GM12878 (cell line): ENCODE measurements around the gene CABP7. TPM values are rescaled to one million over a fixed set of nuclear protein-coding genes. Genes with fewer than 3 reads are reported as not detected.

Experiments used
- ATAC-seq: fragments of 200-7000 bp; cut with Tn5 transposase; 3 replicates; pipeline ENCODE4 v1.9.1; 2020; ENCODE audit warnings: mild to moderate bottlenecking, moderate library complexity
- BruUV-seq: library from RNA; stranded (reverse); fragments of 400-500 nt; replicated peaks from 2 replicates; lab custom pipeline; 2021; lab: Mats Ljungman, UMichigan
- CTCF ChIA-PET: fragments of 300-600 bp; sonication (Branson Sonifier 250); formaldehyde crosslinking; extraction: SDS; loops from one replicate; lab custom pipeline; 2021; ENCODE audit warnings: inconsistent platforms; lab: Yijun Ruan, JAX
- POLR2A ChIA-PET: fragments of 350-600 bp; formaldehyde crosslinking; extraction: SDS; loops from one replicate; lab custom pipeline; 2021; ENCODE audit warnings: inconsistent platforms; lab: Charles Lee
- RAD21 ChIA-PET: fragments of 300-600 bp; sonication (Branson Sonifier 250); formaldehyde crosslinking; loops from one replicate; lab custom pipeline; 2023; ENCODE audit warnings: antibody characterized with exemption; ENCODE audit not compliant: unreplicated experiment; lab: Charles Lee
- SMC1A ChIA-PET: fragments of 300-600 bp; sonication (Branson Sonifier 250); formaldehyde crosslinking; loops from one replicate; lab custom pipeline; 2023; ENCODE audit not compliant: unreplicated experiment, uncharacterized antibody; lab: Charles Lee
- DNase-seq: peaks from one replicate; pipeline ENCODE4 v3.0.0-alpha.2; 2011; ENCODE audit warnings: low read depth, low spot score
- FAIRE-seq: peaks from 3 replicates; lab custom pipeline; 2011; peaks lifted over from hg19 to GRCh38; lab: Jason Lieb, UNC
- H2AFZ ChIP-seq: 2 replicates; pipeline ENCODE4 v1.6.0; 2011; ENCODE audit warnings: low read depth, low read length, control low read depth; ENCODE audit not compliant: control insufficient read depth
- H3K27ac ChIP-seq: 2 replicates; pipeline ENCODE4 v1.5.1; 2011; ENCODE audit warnings: control low read depth; ENCODE audit not compliant: control insufficient read depth, insufficient read depth
- H3K27me3 ChIP-seq, 2 experiments: replicated peaks in 1 of 2; 2 replicates each; pipeline versions ENCODE4 v1.6.0 to v1.6.1; 2011; ENCODE audit warnings: low read length in 1 of 2; ENCODE audit not compliant: control insufficient read depth in 2 of 2, insufficient read depth in 2 of 2
- H3K36me3 ChIP-seq, 2 experiments: 2 replicates each; pipeline ENCODE4 v1.5.1; 2011; ENCODE audit warnings: low read length in 1 of 2; ENCODE audit not compliant: control insufficient read depth in 2 of 2, insufficient read depth in 2 of 2
- H3K4me1 ChIP-seq: 2 replicates; pipeline ENCODE4 v1.6.1; 2011; ENCODE audit warnings: mild to moderate bottlenecking, low read length, moderate library complexity, mixed read lengths; ENCODE audit not compliant: control insufficient read depth, insufficient read depth
- H3K4me2 ChIP-seq: 2 replicates; pipeline ENCODE4 v1.6.0; 2011; ENCODE audit warnings: control low read depth; ENCODE audit not compliant: control insufficient read depth, insufficient read depth
- H3K4me3 ChIP-seq: fragments of 200-600 bp; sonication (generic); 2 replicates; pipeline ENCODE4 v1.5.1; 2016
- H3K79me2 ChIP-seq: 2 replicates; pipeline ENCODE4 v1.6.0; 2011; ENCODE audit warnings: low read length; ENCODE audit not compliant: control insufficient read depth, insufficient read depth
- H3K9ac ChIP-seq: 2 replicates; pipeline ENCODE4 v1.8.0; 2011; ENCODE audit warnings: low read length, control low read depth, mixed read lengths; ENCODE audit not compliant: control insufficient read depth, insufficient read depth
- H3K9me3 ChIP-seq: replicated peaks from 3 replicates; pipeline ENCODE4 v1.5.1; 2011; ENCODE audit warnings: mild to moderate bottlenecking, low read length; ENCODE audit not compliant: control insufficient read depth, insufficient read depth
- H4K20me1 ChIP-seq: 2 replicates; pipeline ENCODE4 v1.6.0; 2011; ENCODE audit not compliant: control insufficient read depth, insufficient read depth
- DPF2 ChIP-seq: fragments of 450-650 bp; IDR thresholded peaks from 2 replicates; pipeline ENCODE4 v1.6.1; 2017; ENCODE audit warnings: mild to moderate bottlenecking
- ETV6 ChIP-seq, 2 experiments: fragments of 450-650 bp in 1 of 2; IDR thresholded peaks in 1 of 2; conservative IDR thresholded peaks in 1 of 2; 2 replicates each; pipeline ENCODE4 v1.6.1; 2014; ENCODE audit warnings: antibody characterized with exemption in 1 of 2, borderline replicate concordance in 1 of 2, low read depth in 1 of 2, mild to moderate bottlenecking in 1 of 2, moderate library complexity in 1 of 2
- HDAC2 ChIP-seq: fragments of 200-600 bp; sonication (generic); IDR thresholded peaks from 2 replicates; pipeline ENCODE4 v1.6.1; 2017
- JUND ChIP-seq: IDR thresholded peaks from 2 replicates; pipeline ENCODE4 v1.6.1; 2012; ENCODE audit warnings: low read depth, mild to moderate bottlenecking, low read length, improper control_type of control experiment, moderate library complexity
- MYB ChIP-seq: fragments of 150-350 bp; IDR thresholded peaks from 2 replicates; pipeline ENCODE4 v1.6.1; 2014; ENCODE audit warnings: mild to moderate bottlenecking, low read depth, low read length, borderline replicate concordance
- SP1 ChIP-seq: IDR thresholded peaks from one replicate; pipeline ENCODE4 v1.6.1; 2011; ENCODE audit warnings: low read depth, low read length
- SPI1 ChIP-seq: IDR thresholded peaks from 2 replicates; pipeline ENCODE4 v1.6.1; 2011; ENCODE audit warnings: low read depth, mild to moderate bottlenecking, low read length, moderate library complexity, borderline replicate concordance; ENCODE audit not compliant: insufficient read depth
- YBX1 ChIP-seq: fragments of 450-650 bp; IDR thresholded peaks from 2 replicates; pipeline ENCODE4 v1.6.1; 2016; ENCODE audit warnings: antibody characterized with exemption
- ZNF274 ChIP-seq: IDR thresholded peaks from one replicate; pipeline ENCODE4 v1.8.0; 2011; ENCODE audit not compliant: insufficient read length, insufficient read depth
- ZSCAN29 ChIP-seq: fragments of 450-650 bp; IDR thresholded peaks from 2 replicates; pipeline ENCODE4 v1.6.1; 2017; ENCODE audit warnings: mild to moderate bottlenecking, moderate library complexity
- WGBS: methylation state at CpG from one replicate; pipeline ENCODE4 v1.1.6; 2016; ENCODE audit warnings: low lambda C conversion rate; ENCODE audit not compliant: insufficient replicate concordance, insufficient coverage; ENCODE audit errors: missing lambda C conversion rate; 5-methylcytosine and 5-hydroxymethylcytosine counted together
- in situ Hi-C: fragments of 300-500 bp; cut with MboI; formaldehyde crosslinking; loops from 9 replicates; pipeline ENCODE4 v1.14.3; 2018; ENCODE audit warnings: mixed read lengths
- intact Hi-C: fragments of 100-400 bp; cut with micrococcal nuclease; formaldehyde crosslinking; loops from one replicate; pipeline ENCODE4 v1.14.2; 2022; ENCODE audit not compliant: unreplicated experiment
- polyA plus RNA-seq, 11 experiments: library from polyadenylated mRNA; depleted of rRNA in 4 of 11; unstranded in 6 of 11; stranded (reverse) in 5 of 11; fragments of >200 nt; fragmentation: Nextera tagmentation in 4 of 11; fragmentation: Illumina TruSeq in 1 of 11; extraction: Ambion mirVana in 4 of 11; extraction: Trizol in 1 of 11; gene quantifications; 1 replicate in 1 of 11; 2 replicates in 10 of 11; pipeline versions ENCODE4 v1.2.1 to v1.2.3, GENCODE V29; 2011 to 2016; ENCODE audit warnings: inconsistent platforms in 2 of 11, missing spikeins in 2 of 11, low read depth in 1 of 11
- total RNA-seq, 4 experiments: library from RNA; depleted of rRNA in 3 of 4; stranded (reverse); fragments of >200 nt in 3 of 4; fragmentation: Illumina TruSeq in 1 of 4; extraction: Trizol in 1 of 4; gene quantifications; 2 replicates each; pipeline versions ENCODE4 v1.2.1 to v1.2.3, GENCODE V29; 2013 to 2021
- TF ChIP-seq, protein P1 (sequence below): IDR thresholded peaks from 2 replicates; pipeline ENCODE4 v1.6.1; 2012; ENCODE audit warnings: low read depth, low read length, improper control_type of control experiment
- TF ChIP-seq, protein P2 (sequence below): fragments of 450-650 bp; IDR thresholded peaks from 2 replicates; pipeline ENCODE4 v1.6.1; 2017; ENCODE audit warnings: mild to moderate bottlenecking, moderate library complexity
- TF ChIP-seq, protein P3 (sequence below): fragments of 150-350 bp; IDR thresholded peaks from 2 replicates; pipeline ENCODE4 v1.6.1; 2014; ENCODE audit warnings: mild to moderate bottlenecking, low read depth, low read length

The CABP7 gene
- total and polyA plus RNA-seq, 10 of the 15 experiments (the other 5 are each of a cell fraction or from before 2014, with no cell fraction given): 0.02 to 0.18 (median 0.05) TPM; not detected in 5

DNA sequence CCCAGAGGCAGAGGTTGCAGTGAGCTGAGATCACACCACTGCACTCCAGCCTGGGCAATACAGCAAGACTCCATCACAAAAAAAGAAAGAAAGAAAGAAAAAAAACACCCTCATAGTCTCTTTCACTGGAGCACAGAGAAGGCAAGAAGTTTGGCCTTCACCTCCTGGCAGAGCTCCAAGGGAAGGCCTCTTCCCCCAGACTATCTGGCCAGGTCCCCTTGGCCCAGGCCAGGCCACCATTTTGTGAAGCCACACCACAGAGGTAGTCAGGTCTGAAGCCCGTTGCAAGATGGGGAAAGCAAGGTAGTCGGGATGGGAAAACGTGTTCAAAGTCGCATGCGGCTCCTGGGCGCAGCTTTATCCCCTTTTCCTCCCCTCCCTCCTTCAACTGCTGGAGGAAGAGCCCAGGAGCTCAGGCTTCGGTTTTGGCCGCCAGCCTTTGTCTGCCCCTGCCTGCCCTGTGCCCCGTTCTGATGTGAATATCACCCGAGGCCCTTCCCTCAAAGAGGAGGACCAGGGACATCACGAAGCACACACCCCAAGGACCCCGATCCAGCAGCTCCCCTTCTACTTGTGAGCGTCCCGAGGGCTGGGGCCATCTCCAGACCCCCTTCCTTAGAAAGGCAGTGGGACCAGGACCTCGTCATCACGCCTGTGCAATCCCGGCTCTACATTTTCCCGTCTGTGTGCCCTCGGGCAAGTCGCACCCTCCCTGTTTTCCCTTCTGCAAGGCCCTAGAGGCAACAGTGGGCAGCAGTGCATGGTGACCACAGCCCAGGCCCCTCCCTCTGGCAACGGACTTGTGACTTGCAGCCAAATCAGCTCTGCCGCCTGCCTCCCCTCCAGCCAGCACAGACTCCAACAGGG, 17.7 kb downstream of the CABP7 start:
- ATAC-seq (no peak), FAIRE-seq (no peak), DNase-seq (no peak)
- BruUV-seq: no TSS peak
- Histone ChIP-seq H3K27me3 (no peaks in the 10 kb centered on the region), H3K9ac (no peak overlapping the region), H3K9me3 (no peaks in the 10 kb centered on the region), H3K36me3 (no peaks in the 10 kb centered on the region; a peak in 1 of 4 replicates), H2AFZ (no peak overlapping the region), H3K4me3 (no peak overlapping the region), H3K79me2 (no peaks in the 10 kb centered on the region), H4K20me1 (no peaks in the 10 kb centered on the region), H3K4me1 (peaks cover 3% of the 10 kb centered on the region; the same call in 1 of the 2 replicates), H3K27ac (no peak overlapping the region), H3K4me2 (no peak overlapping the region)
- in situ Hi-C loops (no loop called here), intact Hi-C loops (no loop called here)
- CTCF ChIA-PET: no interaction called here
- POLR2A ChIA-PET: interaction anchor here (0.9 kb wide), 1 partner anchor 17 kb away, joined by 4 read pairs; no protein-coding TSS in a partner anchor
- RAD21 ChIA-PET: no interaction called here
- 80% methylated on average over 22 of the region's 22 CpGs for WGBS
- TF ChIP-seq SP1: no peak
- TF ChIP-seq SPI1: no peak
- TF ChIP-seq, protein P1, sequence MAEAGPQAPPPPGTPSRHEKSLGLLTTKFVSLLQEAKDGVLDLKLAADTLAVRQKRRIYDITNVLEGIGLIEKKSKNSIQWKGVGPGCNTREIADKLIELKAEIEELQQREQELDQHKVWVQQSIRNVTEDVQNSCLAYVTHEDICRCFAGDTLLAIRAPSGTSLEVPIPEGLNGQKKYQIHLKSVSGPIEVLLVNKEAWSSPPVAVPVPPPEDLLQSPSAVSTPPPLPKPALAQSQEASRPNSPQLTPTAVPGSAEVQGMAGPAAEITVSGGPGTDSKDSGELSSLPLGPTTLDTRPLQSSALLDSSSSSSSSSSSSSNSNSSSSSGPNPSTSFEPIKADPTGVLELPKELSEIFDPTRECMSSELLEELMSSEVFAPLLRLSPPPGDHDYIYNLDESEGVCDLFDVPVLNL: no peak
- TF ChIP-seq HDAC2: no peak
- TF ChIP-seq MYB: no peak
- TF ChIP-seq, protein P2, sequence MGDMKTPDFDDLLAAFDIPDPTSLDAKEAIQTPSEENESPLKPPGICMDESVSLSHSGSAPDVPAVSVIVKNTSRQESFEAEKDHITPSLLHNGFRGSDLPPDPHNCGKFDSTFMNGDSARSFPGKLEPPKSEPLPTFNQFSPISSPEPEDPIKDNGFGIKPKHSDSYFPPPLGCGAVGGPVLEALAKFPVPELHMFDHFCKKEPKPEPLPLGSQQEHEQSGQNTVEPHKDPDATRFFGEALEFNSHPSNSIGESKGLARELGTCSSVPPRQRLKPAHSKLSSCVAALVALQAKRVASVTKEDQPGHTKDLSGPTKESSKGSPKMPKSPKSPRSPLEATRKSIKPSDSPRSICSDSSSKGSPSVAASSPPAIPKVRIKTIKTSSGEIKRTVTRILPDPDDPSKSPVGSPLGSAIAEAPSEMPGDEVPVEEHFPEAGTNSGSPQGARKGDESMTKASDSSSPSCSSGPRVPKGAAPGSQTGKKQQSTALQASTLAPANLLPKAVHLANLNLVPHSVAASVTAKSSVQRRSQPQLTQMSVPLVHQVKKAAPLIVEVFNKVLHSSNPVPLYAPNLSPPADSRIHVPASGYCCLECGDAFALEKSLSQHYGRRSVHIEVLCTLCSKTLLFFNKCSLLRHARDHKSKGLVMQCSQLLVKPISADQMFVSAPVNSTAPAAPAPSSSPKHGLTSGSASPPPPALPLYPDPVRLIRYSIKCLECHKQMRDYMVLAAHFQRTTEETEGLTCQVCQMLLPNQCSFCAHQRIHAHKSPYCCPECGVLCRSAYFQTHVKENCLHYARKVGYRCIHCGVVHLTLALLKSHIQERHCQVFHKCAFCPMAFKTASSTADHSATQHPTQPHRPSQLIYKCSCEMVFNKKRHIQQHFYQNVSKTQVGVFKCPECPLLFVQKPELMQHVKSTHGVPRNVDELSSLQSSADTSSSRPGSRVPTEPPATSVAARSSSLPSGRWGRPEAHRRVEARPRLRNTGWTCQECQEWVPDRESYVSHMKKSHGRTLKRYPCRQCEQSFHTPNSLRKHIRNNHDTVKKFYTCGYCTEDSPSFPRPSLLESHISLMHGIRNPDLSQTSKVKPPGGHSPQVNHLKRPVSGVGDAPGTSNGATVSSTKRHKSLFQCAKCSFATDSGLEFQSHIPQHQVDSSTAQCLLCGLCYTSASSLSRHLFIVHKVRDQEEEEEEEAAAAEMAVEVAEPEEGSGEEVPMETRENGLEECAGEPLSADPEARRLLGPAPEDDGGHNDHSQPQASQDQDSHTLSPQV: no peak
- TF ChIP-seq JUND: no peak
- no peak for TF ChIP-seq ZSCAN29
- no peak for TF ChIP-seq ETV6 (conservative IDR thresholded peaks at IDR 0.05 in 1 of 2, IDR thresholded peaks at IDR 0.05 in 1 of 2; ENCODE audit: borderline replicate concordance in 1 of 2, low read depth in 1 of 2)
- TF ChIP-seq DPF2: no peak
- no peak for TF ChIP-seq YBX1
- TF ChIP-seq ZNF274: no peak
- TF ChIP-seq, protein P3, sequence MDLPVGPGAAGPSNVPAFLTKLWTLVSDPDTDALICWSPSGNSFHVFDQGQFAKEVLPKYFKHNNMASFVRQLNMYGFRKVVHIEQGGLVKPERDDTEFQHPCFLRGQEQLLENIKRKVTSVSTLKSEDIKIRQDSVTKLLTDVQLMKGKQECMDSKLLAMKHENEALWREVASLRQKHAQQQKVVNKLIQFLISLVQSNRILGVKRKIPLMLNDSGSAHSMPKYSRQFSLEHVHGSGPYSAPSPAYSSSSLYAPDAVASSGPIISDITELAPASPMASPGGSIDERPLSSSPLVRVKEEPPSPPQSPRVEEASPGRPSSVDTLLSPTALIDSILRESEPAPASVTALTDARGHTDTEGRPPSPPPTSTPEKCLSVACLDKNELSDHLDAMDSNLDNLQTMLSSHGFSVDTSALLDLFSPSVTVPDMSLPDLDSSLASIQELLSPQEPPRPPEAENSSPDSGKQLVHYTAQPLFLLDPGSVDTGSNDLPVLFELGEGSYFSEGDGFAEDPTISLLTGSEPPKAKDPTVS: no peak
- SMC1A ChIA-PET: no interaction called here
